ENCODE measurements around the gene C9orf78. TPM values are rescaled to one million over a fixed set of nuclear protein-coding genes. Genes with fewer than 3 reads are reported as not detected.

C9orf78 gene
- total RNA-seq, 3 donors from 2014 or later: 35.1 to 47.5 (median 37.3) TPM

DNA sequence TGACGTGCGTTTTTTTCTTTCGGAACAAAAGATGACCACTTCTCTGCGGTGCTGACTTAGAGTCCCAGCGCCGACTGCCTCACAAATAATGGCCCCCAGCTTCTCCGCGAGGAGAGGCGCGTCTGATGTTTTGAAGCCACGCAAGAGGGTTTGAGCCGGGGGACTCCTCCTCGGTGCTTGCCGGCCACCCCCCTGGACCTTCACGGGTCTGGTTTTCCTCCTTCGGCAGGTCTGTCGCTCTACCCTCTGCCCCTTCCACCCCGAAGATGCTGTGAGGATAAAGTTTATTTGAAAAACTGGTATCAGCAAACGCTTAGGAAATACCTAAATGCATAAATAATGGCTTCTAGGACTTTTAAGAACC lies 767 bp upstream of the C9orf78 start:
- no peak for ATAC-seq
- H3K9me3 ChIP-seq: no peaks in the 10 kb centered on the region
- peaks cover 15% of the 10 kb centered on the region for H3K4me1 ChIP-seq (ENCODE audit: low read depth)
- no peaks in the 10 kb centered on the region for H3K36me3 ChIP-seq (ENCODE audit: low read depth)
- TF ChIP-seq, protein P1, sequence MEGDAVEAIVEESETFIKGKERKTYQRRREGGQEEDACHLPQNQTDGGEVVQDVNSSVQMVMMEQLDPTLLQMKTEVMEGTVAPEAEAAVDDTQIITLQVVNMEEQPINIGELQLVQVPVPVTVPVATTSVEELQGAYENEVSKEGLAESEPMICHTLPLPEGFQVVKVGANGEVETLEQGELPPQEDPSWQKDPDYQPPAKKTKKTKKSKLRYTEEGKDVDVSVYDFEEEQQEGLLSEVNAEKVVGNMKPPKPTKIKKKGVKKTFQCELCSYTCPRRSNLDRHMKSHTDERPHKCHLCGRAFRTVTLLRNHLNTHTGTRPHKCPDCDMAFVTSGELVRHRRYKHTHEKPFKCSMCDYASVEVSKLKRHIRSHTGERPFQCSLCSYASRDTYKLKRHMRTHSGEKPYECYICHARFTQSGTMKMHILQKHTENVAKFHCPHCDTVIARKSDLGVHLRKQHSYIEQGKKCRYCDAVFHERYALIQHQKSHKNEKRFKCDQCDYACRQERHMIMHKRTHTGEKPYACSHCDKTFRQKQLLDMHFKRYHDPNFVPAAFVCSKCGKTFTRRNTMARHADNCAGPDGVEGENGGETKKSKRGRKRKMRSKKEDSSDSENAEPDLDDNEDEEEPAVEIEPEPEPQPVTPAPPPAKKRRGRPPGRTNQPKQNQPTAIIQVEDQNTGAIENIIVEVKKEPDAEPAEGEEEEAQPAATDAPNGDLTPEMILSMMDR (IDR thresholded peaks at IDR 0.05): no peak
- no peak for DNase-seq
- intact Hi-C loops (cut with DNase I, micrococcal nuclease): no loop called here
- peak overlapping the region; percentile 66 for H3K4me3 ChIP-seq

DNA sequence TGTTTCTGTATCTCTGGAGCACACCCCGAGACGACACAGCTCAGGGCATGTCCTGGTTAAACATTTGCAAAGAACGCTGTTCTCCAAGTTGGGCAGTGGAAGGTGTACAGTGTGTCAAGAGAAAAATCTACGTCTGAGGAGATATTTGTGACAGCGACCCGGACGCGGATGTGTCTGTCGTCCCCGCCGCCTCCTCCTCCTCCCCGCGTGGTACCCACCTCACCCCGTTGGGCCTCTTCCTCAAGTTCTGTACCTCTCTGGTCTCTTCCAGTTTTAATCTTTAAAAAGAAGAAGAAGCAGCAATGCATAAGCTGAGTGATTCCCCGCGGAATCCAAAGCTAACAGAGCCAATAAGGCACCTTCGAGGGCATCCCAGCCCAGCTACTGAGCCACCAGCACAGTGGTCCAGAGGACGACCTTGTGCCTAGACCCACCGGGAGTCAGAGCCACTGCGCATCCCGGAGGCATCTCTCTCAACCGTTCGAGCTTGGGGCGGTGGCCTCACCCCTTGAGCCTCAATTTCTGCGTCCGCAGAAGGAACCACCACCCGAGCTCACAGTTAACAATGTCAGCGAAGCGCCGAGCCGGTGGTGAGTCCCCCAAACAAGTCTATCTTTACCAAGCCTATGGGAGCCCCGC lies 467 bp downstream of the C9orf78 start:
- intact Hi-C loops (cut with DNase I, micrococcal nuclease): no loop called here
- no peaks in the 10 kb centered on the region for H3K9me3 ChIP-seq
- ATAC-seq (peak; percentile 31), DNase-seq (peak; percentile 37 to 67 (median 49))
- H3K36me3 ChIP-seq (ENCODE audit: low read depth): no peaks in the 10 kb centered on the region
- TF ChIP-seq, protein P1 (IDR thresholded peaks at IDR 0.05): no peak
- peak overlapping the region; percentile 66 for H3K4me3 ChIP-seq
- H3K4me1 ChIP-seq (ENCODE audit: low read depth): peaks cover 15% of the 10 kb centered on the region

DNA sequence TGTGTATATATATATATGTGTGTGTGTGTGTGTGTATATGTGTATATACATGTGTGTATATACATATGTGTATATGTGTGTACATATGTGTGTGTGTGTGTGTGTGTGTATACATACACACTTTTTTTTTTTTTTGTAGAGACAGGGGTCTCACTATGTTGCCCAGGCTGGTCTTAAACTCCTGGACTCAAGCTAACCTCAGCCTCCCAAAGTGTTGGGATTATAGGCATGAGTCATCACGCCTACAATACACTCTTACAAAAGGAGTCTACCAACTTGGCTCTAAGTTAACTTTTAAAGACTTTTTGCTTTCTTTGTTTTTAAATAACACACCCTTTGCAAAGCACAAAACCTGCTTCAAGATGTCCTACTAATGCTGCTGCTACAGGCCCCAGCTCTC lies 2.1 kb downstream of the C9orf78 start:
- H3K36me3 ChIP-seq (ENCODE audit: low read depth): no peaks in the 10 kb centered on the region
- DNase-seq (no peak), ATAC-seq (no peak)
- no peak overlapping the region for H3K4me3 ChIP-seq
- H3K4me1 ChIP-seq (ENCODE audit: low read depth): peaks cover 15% of the 10 kb centered on the region
- H3K9me3 ChIP-seq: no peaks in the 10 kb centered on the region
- intact Hi-C loops (cut with DNase I, micrococcal nuclease): no loop called here
- TF ChIP-seq, protein P1 (IDR thresholded peaks at IDR 0.05): no peak

DNA sequence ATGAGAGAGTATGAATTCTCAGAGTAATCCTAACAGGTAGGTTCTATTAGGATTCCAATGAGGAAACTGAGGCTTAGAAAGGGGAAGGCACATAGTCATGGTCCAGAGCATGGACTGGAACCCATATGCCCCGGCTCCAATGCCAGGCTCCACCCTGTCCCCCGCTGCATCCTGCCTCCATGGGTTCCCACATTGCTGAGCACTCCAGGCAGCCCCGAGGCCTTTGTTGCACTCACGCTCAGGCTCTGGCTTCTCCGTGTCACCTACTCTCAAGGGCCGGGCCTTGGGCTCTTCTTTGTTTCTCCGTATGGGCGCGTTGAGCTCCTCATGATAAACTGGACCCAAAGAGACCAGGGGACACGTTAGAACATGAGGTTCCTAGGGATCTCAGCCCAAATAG lies 6.1 kb downstream of the C9orf78 start:
- Histone ChIP-seq H3K36me3 (ENCODE audit: low read depth) (no peaks in the 10 kb centered on the region), H3K4me3 (no peak overlapping the region), H3K4me1 (ENCODE audit: low read depth) (no peaks in the 10 kb centered on the region), H3K9me3 (no peaks in the 10 kb centered on the region)
- intact Hi-C loops (cut with DNase I, micrococcal nuclease): no loop called here
- ATAC-seq (no peak), DNase-seq (no peak)
- TF ChIP-seq, protein P1 (IDR thresholded peaks at IDR 0.05): no peak

DNA sequence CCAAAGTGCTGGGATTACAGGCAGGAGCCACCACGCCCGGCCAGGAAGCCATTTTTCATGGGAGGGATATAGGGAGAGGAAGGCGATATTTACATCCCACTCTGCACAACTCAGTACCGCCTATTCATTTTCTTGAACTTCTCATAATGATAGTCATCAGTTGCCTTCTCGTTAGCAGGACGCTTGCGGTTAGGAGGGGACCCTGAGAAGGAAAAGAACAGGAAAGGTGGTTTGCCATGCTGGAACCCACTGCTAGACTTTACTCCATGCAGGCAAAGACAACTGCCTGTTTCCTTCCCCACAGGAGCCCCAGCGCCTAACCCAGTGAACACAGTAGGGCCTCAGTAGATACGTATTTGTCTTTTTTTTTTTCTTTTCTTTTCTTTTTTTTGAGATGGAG lies 7.0 kb downstream of the C9orf78 start:
- Histone ChIP-seq H3K4me3 (no peak overlapping the region), H3K36me3 (ENCODE audit: low read depth) (no peaks in the 10 kb centered on the region), H3K9me3 (no peaks in the 10 kb centered on the region), H3K4me1 (ENCODE audit: low read depth) (peaks cover under 1% of the 10 kb centered on the region)
- DNase-seq (no peak), ATAC-seq (no peak)
- intact Hi-C loops (cut with DNase I, micrococcal nuclease): no loop called here
- TF ChIP-seq, protein P1 (IDR thresholded peaks at IDR 0.05): no peak

DNA sequence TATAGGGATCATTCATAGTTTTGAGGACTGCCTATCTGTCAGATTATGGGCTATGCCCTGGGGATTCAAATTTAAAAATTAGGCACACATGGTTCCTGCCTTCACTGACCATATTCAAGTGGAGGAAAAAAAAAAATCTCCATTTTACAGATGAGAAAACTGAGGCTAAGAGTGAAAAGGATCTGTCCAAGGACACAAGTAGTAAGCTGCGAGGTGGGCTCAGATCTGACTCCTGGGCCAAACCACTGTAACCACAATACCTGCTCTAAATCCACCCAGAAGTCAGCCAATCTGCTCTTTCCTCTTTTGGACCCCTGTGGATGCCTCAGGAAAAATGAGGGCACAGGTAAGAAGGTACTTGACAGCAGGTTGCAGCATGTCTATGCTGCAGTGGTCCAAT lies 8.3 kb downstream of the C9orf78 start:
- DNase-seq (no peak), ATAC-seq (no peak)
- H3K9me3 ChIP-seq: no peaks in the 10 kb centered on the region
- TF ChIP-seq, protein P1 (IDR thresholded peaks at IDR 0.05): no peak
- H3K36me3 ChIP-seq (ENCODE audit: low read depth): no peaks in the 10 kb centered on the region
- no peak overlapping the region for H3K4me3 ChIP-seq
- intact Hi-C loops (cut with DNase I, micrococcal nuclease): no loop called here
- peaks cover 6% of the 10 kb centered on the region for H3K4me1 ChIP-seq (ENCODE audit: low read depth)

Data from mucosa of descending colon (tissue), 3 donors.